Pancreas (tissue), 10 donors: Measurements from ENCODE around the gene ABCD4. TPM values are rescaled to one million over a fixed set of nuclear protein-coding genes. Genes with fewer than 3 reads are reported as not detected.

Experiments used
- ATAC-seq, 4 donors: fragments of 200-7000 bp; cut with Tn5 transposase; one replicate each; pipeline versions ENCODE4 v1.8.0 to v1.9.1; 2020; ENCODE audit warnings: mild to moderate bottlenecking in 4 of 4, moderate library complexity in 4 of 4
- DNase-seq, 6 donors: peaks; one replicate each; pipeline ENCODE4 v3.0.0-alpha.2; 2020
- FAIRE-seq: peaks from 2 replicates; lab custom pipeline; 2012; peaks lifted over from hg19 to GRCh38; lab: Jason Lieb, UNC
- H3K27ac ChIP-seq, 4 donors: fragments of 200-600 bp; sonication (generic); 1 replicate in 3 of 4; 2 replicates in 1 of 4; pipeline versions ENCODE4 v1.5.0 to v1.8.0; 2020
- H3K27me3 ChIP-seq, 4 donors: fragments of 200-600 bp; one replicate each; pipeline ENCODE4 v1.8.0; 2021
- H3K36me3 ChIP-seq, 3 donors: fragments of 200-600 bp; sonication (generic) in 1 of 3; one replicate each; pipeline versions ENCODE4 v1.5.0 to v1.8.0; 2020 to 2021
- H3K4me1 ChIP-seq, 3 donors: fragments of 200-600 bp; one replicate each; pipeline ENCODE4 v1.8.0; 2021
- H3K4me3 ChIP-seq, 4 donors: fragments of 200-600 bp; sonication (generic) in 2 of 4; one replicate each; pipeline versions ENCODE4 v1.5.0 to v1.8.0; 2020 to 2021
- H3K9me3 ChIP-seq, 4 donors: fragments of 200-600 bp; one replicate each; pipeline ENCODE4 v1.8.0; 2021
- WGBS, 2 donors: extraction: QIAGEN DNeasy Blood & Tissue Kit; methylation state at CpG; one replicate each; pipeline ENCODE4 v1.1.7; 2013; 5-methylcytosine and 5-hydroxymethylcytosine counted together
- intact Hi-C, 3 donors: fragments of 100-400 bp; cut with DNase I; formaldehyde crosslinking; loops; one replicate each; pipeline versions ENCODE4 v1.11.1 to v1.14.2; 2022
- polyA plus RNA-seq, 2 donors: library from polyadenylated mRNA; stranded (reverse); fragments of 200-250 nt; gene quantifications; one replicate each; pipeline ENCODE4 v1.2.3, GENCODE V29; 2013
- total RNA-seq, 6 donors: library from RNA; stranded (reverse); fragmentation: NEBNext Ultra II Directional in 4 of 6; extraction: Animal tissue kit (Norgen Biotek cat#: 25700) in 4 of 6; gene quantifications; one replicate each; pipeline versions ENCODE4 v1.2.1 to v1.2.4, GENCODE V29; 2021 to 2023
- TF ChIP-seq, protein P1 (sequence below), 4 donors: fragments of 200-600 bp; sonication (generic) in 3 of 4; IDR thresholded peaks; one replicate each; pipeline versions ENCODE4 v1.5.0 to v1.8.0; 2021; ENCODE audit warnings: antibody characterized with exemption in 4 of 4
- donor health status: healthy with polysubstance abuse.
- donor health status: DM: no; HTN: no; CAD: no; lungs with moderate emphysema.
- donor health status: DM: no; HTN: no; CAD: no.
- donor health status: control.
- donor health status: control.
- donor health status: Bipolar disorder and iron deficiency.
- donor health status: DM: yes; HTN: yes; CAD: no.
- donor health status: DM: no; HTN: no; CAD: no.
- donor health status: DM: no; HTN: no; CAD: no.
- donor health status: DM: yes; HTN: yes; CAD: no.

Gene ABCD4
- total and polyA plus RNA-seq, 8 donors, result 15.5 to 68.1 (median 20.1) TPM

DNA sequence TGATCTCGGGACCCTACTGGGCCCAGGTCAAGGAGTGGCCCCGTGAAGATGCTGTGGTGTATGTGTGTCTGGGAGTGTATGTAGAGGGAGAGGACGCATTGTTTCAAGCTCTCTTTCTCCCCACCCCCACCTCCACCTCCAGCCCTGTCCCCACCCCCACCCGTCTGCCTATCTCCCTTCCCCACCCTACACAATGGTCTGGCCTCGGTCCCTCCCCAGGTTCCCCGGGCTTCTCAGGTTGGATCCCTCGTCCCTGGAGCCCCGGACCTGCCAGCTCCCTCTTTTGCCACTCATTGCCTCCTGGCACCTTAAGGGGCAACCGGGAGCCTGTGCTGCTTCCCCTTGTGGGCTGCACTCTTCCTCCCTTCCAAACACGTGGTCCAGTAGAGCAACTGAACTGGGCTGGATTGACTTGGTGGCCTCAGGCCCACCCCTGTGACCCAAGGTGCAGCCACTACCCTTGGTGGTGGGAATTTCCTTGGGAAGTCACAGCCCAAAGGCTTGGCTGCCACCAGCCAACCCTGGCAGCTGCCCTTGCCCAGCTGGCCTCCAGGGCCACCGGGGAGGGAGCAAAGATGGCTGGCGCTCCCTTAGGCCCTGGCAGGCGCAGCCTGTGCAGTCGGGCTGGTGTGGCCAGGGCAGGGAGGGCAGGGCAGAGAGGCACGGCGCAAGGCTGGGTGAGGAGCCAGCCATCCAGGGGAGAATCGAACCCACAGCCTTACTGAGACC, 46.2 kb upstream of the ABCD4 start:
- Histone ChIP-seq H3K27me3 (no peaks in the 10 kb centered on the region), H3K4me1 (peaks cover 4 to 22% (median 11%) of the 10 kb centered on the region in 3 donors), H3K27ac (no peak overlapping the region), H3K9me3 (no peaks in the 10 kb centered on the region), H3K36me3 (no peaks in the 10 kb centered on the region), H3K4me3 (no peak overlapping the region)
- FAIRE-seq, result no peak
- DNase-seq, result peak in 1 of 6 donors; percentile 30
- peak in 3 of 4 donors; percentile 26 to 50 (median 49) for ATAC-seq
- TF ChIP-seq, protein P1, sequence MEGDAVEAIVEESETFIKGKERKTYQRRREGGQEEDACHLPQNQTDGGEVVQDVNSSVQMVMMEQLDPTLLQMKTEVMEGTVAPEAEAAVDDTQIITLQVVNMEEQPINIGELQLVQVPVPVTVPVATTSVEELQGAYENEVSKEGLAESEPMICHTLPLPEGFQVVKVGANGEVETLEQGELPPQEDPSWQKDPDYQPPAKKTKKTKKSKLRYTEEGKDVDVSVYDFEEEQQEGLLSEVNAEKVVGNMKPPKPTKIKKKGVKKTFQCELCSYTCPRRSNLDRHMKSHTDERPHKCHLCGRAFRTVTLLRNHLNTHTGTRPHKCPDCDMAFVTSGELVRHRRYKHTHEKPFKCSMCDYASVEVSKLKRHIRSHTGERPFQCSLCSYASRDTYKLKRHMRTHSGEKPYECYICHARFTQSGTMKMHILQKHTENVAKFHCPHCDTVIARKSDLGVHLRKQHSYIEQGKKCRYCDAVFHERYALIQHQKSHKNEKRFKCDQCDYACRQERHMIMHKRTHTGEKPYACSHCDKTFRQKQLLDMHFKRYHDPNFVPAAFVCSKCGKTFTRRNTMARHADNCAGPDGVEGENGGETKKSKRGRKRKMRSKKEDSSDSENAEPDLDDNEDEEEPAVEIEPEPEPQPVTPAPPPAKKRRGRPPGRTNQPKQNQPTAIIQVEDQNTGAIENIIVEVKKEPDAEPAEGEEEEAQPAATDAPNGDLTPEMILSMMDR (IDR thresholded peaks at IDR 0.05), result no peak
- 70 to 76% methylated on average over 12 to 17 of the region's 17 CpGs for WGBS, 2 donors
- intact Hi-C loops, result no loop called here

DNA sequence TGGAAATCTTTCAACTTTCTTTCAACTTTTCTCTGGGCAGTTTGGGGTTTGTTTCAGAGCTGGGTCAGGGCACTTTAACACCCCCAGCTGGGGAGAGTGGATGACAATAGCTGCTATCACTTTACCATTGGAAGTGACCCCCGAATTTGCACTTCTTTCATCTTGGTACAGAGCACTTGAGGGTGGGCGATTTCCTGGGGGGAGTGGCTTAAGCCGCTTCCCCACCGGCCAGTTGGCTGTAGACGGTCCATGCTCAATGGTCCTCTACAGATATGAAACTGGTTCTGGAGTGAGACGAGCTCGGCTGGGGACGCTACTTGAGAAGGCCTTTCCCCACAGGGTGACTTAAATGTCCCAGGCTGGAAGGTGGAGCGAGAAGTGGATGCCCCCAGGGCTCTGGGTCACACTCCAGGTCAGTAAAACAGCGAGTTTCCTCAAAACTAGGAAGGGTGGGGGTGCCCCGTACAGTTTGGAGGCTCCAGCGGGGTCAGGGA, 45.6 kb upstream of the ABCD4 start, which contains the start of gene VRTN:
TSS of gene VRTN (plus strand) at position 231 of the 494 bp plus-strand sequence. CDS start 8,313 bp downstream, outside the sequence.
- 83 to 86% methylated on average over 12 of the region's 12 CpGs for WGBS, 2 donors
- Histone ChIP-seq H3K4me3 (no peak within 1 kb of the TSS), H3K36me3 (no peaks in the 10 kb centered on the region), H3K27me3 (no peaks in the 10 kb centered on the region), H3K4me1 (peaks cover 4 to 22% (median 11%) of the 10 kb centered on the region in 3 donors), H3K9me3 (no peaks in the 10 kb centered on the region), H3K27ac (no peak within 1 kb of the TSS)
- intact Hi-C loops, result no loop called here
- TF ChIP-seq, protein P1 (IDR thresholded peaks at IDR 0.05), result no peak
- ATAC-seq (no peak), DNase-seq (no peak), FAIRE-seq (no peak)

DNA sequence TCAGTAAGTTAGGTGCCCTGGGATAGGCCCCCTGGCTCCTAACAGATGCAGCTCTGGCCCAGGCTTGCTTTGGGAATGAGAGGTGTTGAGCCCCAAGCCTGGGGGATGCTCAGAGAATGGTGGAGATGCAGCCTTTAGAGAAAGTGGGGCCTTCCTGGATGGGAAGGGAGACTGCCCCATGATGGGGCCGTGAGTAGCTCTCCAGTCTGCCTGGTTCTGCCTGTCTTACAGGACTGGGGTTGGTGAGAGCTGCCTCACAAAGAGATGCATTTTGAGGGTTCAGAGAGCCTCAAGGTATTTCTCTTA, 45.0 kb upstream of the ABCD4 start:
- Histone ChIP-seq H3K27ac (no peak overlapping the region), H3K4me1 (peaks cover 4 to 22% (median 11%) of the 10 kb centered on the region in 3 donors), H3K4me3 (no peak overlapping the region), H3K9me3 (no peaks in the 10 kb centered on the region), H3K27me3 (no peaks in the 10 kb centered on the region), H3K36me3 (no peaks in the 10 kb centered on the region)
- 65 to 73% methylated on average over 1 of the region's 1 CpG for WGBS, 2 donors
- intact Hi-C loops, result no loop called here
- DNase-seq (no peak), FAIRE-seq (no peak), ATAC-seq (no peak)
- TF ChIP-seq, protein P1 (IDR thresholded peaks at IDR 0.05), result no peak

DNA sequence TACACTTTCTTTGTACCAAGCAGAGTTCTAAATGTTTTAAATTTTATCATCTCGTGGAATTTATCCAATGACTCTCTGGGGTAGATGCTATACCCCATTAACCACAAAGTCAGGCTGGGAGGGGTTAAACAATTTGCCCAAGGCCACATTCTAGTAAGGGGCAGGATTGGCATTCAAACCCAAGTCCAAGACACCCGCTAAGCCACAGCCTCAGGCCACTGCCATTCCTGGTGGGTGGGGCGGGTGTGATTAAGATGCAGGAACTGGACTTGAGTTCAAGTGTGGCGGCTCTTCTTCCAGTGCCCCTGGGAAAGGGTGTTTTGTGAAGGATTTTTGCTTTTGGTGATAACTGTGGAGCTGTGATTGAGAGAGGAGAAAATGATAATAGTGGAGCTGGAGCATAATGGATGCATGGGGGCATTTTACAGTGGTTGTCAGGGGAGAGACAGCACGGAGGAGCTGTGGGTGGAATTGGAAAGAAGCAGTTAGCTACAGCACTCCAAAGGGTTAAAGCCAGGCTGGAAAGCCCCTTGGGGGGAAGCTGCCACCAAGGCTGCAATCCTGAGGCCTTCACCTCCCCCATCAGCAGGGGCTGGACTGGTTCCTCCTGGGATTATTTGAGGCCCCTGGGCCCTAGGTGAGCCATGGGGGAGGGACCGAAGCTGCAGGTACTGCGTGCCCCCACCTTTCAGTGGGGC, 44.5 kb upstream of the ABCD4 start:
- ATAC-seq, result no peak
- no peak overlapping the region for H3K4me3 ChIP-seq
- FAIRE-seq, result no peak
- peaks cover 4 to 22% (median 11%) of the 10 kb centered on the region in 3 donors for H3K4me1 ChIP-seq
- no peak overlapping the region for H3K27ac ChIP-seq
- H3K27me3 ChIP-seq, result no peaks in the 10 kb centered on the region
- no peaks in the 10 kb centered on the region for H3K36me3 ChIP-seq
- TF ChIP-seq, protein P1 (IDR thresholded peaks at IDR 0.05), result no peak
- 87% methylated on average over 7 of the region's 7 CpGs for WGBS, 2 donors
- H3K9me3 ChIP-seq, result no peaks in the 10 kb centered on the region
- no peak for DNase-seq
- intact Hi-C loops, result no loop called here
